GM10248 (cell line): ENCODE data around the gene UBXN11.
"Not testable (repeated sequence)": the region's sequence is repeated elsewhere in the genome, so short reads cannot be mapped to it uniquely, and the experiment has no call there.

Experiments used
- CTCF ChIA-PET: fragments of 300-600 bp; sonication (Branson Sonifier 250); formaldehyde crosslinking; extraction: SDS; loops from one replicate; lab custom pipeline; 2021; ENCODE audit warnings: antibody characterized with exemption; lab: Yijun Ruan, JAX
- POLR2A ChIA-PET: fragments of 350-650 bp; sonication (Branson Sonifier 250); formaldehyde crosslinking; extraction: SDS; loops from one replicate; lab custom pipeline; 2020; ENCODE audit warnings: antibody characterized with exemption; lab: Yijun Ruan, JAX
- DNase-seq: peaks from one replicate; pipeline ENCODE4 v3.0.0; 2012; ENCODE audit errors: extremely low spot score
- TF ChIP-seq, protein P1 (sequence below): IDR thresholded peaks from 2 replicates; pipeline ENCODE4 v1.5.1; 2012; ENCODE audit warnings: mild to moderate bottlenecking, low read depth; ENCODE audit errors: extremely low read depth, missing control alignments, control extremely low read depth

Gene UBXN11

DNA sequence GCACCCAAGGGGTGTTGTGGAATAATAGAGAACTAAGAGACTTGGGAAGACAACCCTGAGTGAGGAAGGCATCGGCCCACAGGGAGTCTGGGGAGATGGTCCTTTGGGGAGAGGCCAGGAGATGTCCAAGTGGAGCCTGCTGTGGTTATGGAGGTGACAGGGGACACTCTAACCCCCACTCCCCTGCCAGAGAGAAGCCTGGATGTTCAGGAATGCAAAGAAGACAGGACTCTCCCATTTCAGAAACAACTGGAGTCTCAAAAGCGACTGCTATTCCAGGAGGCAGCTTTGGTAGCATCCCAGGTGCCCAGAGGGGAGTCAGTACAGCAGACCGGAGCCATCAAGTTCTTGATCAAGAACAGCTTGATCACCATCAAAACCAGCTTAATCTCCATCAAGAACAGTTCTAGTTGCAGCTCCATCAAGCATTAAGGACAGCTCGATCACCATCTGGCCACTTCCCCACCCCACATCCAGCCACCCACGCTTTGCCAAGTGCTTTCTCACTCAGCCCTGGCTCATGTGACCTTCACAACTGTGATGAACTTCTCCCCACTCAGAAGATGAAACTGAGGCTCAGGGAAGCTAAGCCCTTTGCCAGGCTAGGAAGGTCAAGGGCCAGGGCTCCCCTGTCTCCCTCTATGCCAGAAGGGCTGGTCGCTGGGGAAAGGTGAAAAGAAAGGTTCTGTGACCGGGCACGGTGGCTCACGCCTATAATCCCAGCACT is 12.1 kb upstream of the UBXN11 start:
- CTCF ChIA-PET: interaction anchor here (0.7 to 21.1 kb wide), 12 partner anchors 8 to 149 kb away, joined by 3 to 690 read pairs (median 4); partner anchors contain the start of genes CEP85, SH3BGRL3 and ZNF593
- POLR2A ChIA-PET: interaction anchor here (0.6 to 3.0 kb wide), 10 partner anchors 12 to 84 kb away, joined by 3 to 13 read pairs (median 4); partner anchors contain the start of genes CEP85, SH3BGRL3 and UBXN11
- TF ChIP-seq, protein P1, sequence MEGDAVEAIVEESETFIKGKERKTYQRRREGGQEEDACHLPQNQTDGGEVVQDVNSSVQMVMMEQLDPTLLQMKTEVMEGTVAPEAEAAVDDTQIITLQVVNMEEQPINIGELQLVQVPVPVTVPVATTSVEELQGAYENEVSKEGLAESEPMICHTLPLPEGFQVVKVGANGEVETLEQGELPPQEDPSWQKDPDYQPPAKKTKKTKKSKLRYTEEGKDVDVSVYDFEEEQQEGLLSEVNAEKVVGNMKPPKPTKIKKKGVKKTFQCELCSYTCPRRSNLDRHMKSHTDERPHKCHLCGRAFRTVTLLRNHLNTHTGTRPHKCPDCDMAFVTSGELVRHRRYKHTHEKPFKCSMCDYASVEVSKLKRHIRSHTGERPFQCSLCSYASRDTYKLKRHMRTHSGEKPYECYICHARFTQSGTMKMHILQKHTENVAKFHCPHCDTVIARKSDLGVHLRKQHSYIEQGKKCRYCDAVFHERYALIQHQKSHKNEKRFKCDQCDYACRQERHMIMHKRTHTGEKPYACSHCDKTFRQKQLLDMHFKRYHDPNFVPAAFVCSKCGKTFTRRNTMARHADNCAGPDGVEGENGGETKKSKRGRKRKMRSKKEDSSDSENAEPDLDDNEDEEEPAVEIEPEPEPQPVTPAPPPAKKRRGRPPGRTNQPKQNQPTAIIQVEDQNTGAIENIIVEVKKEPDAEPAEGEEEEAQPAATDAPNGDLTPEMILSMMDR: no peak
- DNase-seq: peak; percentile 56

DNA sequence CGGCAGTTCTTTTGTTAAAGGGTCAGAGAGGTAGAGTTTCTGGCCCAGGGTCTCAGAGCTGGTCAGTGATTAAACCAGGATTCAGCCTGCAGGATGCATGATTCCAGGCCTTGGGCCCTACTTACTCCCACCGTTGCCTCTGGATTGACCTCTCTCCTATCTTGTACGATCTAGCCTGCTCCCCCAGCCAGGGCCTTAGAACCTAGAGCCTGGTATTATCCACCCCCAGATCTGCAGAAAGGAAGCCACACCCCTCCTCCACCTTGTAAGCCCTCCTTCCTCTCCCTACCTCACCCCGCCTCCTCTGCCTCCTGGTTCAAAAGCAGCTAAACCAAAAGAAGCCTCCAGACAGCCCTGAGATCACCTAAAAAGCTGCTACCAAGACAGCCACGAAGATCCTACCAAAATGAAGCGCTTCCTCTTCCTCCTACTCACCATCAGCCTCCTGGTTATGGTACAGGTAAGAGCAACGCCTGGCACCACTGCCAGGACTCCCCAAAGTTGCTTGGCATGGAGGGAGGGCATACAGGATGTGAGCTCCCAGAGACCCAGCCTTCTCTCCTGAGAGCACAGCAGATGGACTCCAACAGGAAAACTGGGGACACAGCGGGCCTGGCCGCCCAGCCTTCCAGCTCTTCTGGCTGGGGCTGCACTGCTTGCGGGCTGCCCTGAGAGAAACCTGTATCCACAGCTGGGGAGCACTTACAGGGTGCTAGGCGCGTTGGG is 11.3 kb upstream of the UBXN11 start, which contains the start of gene CD52:
TSS of gene CD52 (plus strand) at position 347 of the 726 bp plus-strand sequence. CDS start at position 407, 60 bp downstream.
- peak; percentile 82 for DNase-seq
- ChIA-PET POLR2A (interaction anchor here (0.6 to 3.0 kb wide), 10 partner anchors 8 to 521 kb away, joined by 3 to 13 read pairs (median 3); partner anchors contain the start of genes CEP85 and SH3BGRL3), CTCF (interaction anchor here (1.0 to 21.1 kb wide), 12 partner anchors 7 to 148 kb away, joined by 3 to 690 read pairs (median 4); partner anchors contain the start of genes CEP85, SH3BGRL3 and ZNF593)
- TF ChIP-seq, protein P1: no peak

DNA sequence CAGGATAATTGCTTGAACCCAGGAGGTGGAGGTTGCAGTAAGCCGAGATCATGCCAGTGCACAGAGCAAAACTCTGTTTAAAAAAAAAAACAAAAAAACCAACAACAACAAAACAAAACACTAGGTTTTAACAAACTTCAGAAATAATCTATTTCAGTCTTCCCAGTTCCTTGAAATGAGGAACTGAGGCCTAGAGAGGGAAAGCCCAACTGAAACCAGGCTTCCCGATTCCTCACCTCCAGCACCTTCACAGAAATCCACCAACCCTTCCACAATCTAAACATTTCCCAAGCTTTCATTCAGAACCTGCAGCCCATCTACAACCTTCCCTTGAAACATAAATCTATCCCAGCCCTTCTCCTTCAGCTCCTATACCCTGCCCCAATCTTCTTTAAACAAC is 10.7 kb upstream of the UBXN11 start:
- DNase-seq: no peak
- ChIA-PET CTCF (interaction anchor here (1.0 to 21.1 kb wide), 6 partner anchors 9 to 83 kb away, joined by 4 to 690 read pairs (median 5); partner anchors contain the start of genes CEP85 and SH3BGRL3), POLR2A (interaction anchor here (0.6 to 3.0 kb wide), 5 partner anchors 8 to 521 kb away, joined by 3 to 13 read pairs (median 5); no protein-coding TSS in a partner anchor)
- TF ChIP-seq, protein P1: no peak

DNA sequence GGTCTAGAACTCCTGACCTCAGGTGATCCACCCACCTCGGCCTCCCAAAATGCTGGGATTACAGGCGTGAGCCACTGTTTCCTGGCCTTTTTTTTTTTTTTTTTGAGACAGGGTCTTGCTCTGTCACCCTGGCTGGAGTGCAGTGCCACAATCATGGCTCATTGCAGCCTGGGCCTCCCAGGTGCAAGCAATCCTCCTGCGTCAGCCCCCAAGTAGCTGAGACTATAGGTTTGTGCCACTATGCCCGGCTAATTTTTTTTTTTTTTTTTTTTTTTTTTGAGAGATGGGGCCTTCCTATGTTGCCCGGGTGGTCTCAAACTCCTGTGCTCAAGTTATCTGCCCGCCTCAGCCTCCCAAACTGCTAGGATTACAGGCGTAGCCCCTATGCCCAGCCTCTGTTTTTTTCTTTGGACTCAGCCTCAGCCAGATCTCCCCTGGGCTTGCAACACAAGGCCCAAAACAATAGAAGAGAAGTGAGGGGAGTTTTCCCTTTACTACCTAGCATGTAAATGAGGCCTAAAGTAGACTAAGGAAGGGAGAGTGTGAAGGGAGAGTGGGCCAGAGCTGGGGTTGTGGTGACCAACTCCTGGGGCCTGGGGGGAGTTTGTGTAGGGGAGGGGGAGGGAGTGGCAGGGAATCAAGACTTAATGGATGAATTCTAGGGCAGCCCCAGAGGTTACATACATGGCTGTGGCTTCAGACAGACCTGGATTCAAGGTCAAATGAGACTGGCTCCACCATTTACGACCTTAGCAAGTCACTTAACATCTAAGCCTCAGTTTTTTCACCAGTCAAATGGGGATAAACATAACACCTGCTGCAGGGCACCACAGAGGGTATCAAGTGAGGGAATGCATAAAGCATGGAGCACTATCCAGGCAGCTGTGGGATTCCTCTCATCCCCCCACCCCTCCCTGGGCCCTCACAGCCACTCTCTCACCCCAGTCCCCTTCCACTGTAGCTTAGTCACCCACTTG is 9.7 kb upstream of the UBXN11 start:
- DNase-seq: no peak
- CTCF ChIA-PET: interaction anchor here (1.0 to 21.1 kb wide), 5 partner anchors 11 to 202 kb away, joined by 3 to 690 read pairs (median 7); partner anchors contain the start of gene SH3BGRL3
- TF ChIP-seq, protein P1: no peak
- POLR2A ChIA-PET: interaction anchor here (0.6 kb wide), 5 partner anchors 23 to 811 kb away, joined by 4 to 8 read pairs (median 4); no protein-coding TSS in a partner anchor

DNA sequence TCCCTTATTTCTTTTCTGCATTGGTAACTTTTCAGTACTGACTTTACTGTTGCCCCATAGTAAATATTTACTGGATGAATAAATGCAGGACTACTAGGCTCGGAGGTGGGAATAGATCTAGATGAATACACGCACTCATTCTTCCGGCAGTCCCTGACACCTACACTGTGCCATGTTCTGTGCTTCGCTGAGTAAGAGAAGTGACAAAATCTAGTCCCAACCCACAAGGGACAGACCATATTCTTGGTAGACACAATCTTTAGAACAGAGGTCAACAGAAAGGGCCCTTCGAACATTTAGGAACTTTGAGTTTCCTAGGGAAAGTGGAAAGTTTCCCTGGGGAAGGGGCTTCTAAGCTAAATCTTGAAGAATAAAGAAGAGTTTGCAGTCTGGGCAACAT is 8.1 kb upstream of the UBXN11 start:
- DNase-seq: no peak
- POLR2A ChIA-PET: interaction anchor here (0.6 to 0.7 kb wide), 2 partner anchors 150 to 259 kb away, joined by 3 read pairs; no protein-coding TSS in a partner anchor
- TF ChIP-seq, protein P1: no peak
- CTCF ChIA-PET: interaction anchor here (1.0 to 21.1 kb wide), 9 partner anchors 10 to 145 kb away, joined by 3 to 690 read pairs (median 5); partner anchors contain the start of genes SH3BGRL3 and ZNF593

DNA sequence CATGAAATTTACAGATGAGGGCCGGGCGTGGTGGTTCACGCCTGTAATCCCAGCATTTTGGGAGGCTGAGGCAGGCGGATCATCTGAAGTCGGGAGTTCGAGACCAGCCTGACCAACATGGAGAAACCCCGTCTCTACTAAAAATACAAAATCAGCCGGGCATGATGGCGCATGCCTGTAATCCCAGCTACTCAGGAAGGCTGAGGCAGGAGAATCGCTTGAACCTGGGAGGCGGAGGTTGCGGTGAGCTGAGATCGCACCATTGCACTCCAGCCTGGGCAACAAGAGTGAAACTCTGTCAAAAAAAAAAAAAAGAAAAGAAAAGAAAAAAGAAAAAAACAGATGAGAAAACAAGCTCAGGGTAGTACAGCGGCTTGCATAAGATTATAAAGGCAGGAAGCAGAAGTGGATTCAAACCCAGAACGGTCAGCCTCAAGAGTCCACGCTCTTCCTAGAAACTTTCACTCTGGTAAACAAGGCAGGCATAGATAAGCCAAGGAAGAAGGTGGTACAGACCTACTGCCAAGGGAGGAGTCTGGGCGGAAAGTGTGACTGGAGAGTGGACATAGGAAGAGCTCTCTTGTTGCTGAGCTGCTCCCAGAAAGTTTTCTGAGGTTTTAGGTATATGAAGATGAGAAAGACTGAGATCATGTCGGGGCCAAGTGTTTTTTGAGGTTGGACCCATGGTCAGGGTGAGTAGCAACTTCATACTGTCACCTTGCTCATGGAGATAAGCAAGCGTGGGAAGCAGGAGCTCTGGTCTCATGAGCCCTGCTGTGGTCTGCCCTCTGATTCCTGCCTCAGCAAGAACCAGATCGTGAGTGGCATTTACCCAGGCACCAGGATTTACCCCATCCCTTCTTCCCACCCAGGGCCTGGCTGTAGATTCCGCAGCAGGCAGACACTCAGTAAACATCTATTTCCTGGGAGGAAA is 1.8 kb upstream of the UBXN11 start:
- ChIA-PET CTCF (interaction anchor here (0.9 to 21.1 kb wide), 6 partner anchors 10 to 109 kb away, joined by 3 to 690 read pairs (median 8); partner anchors contain the start of genes CD52, CEP85 and SH3BGRL3), POLR2A (interaction anchor here (0.5 to 0.6 kb wide), 2 partner anchors 9 to 70 kb away, joined by 3 to 5 read pairs; no protein-coding TSS in a partner anchor)
- not testable (repeated sequence) for DNase-seq
